ENCODE measurements around the gene DENND1A. TPM values are rescaled to one million over a fixed set of nuclear protein-coding genes. Genes with fewer than 3 reads are reported as not detected.
A peak's percentile ranks its signal among the peaks of the same experiment; 100 is the strongest.

DENND1A gene
- total and polyA plus RNA-seq, 2 experiments from 2014 or later = 13.1 to 28.7 TPM

DNA sequence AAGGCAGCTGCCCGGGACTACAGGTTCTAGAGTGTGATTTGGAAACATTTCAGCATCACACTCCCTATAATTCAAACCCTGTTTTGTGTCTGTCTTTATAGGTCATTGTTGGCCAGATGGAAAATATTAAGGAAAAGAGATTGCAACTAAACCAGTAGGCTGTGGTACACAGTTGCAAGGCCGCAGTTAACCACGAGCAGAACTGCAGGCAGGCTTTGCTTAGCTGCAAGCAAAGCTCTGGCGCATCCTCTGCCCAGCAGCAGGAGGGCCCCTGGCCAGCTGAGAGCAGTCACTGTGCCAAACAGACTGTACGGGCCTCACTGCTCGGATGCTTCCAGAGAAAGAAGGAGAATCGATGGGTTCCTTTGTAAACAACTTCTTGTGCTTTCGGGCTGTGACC is 204.5 kb downstream of the DENND1A start (continued):
- TF ChIP-seq, protein P1, sequence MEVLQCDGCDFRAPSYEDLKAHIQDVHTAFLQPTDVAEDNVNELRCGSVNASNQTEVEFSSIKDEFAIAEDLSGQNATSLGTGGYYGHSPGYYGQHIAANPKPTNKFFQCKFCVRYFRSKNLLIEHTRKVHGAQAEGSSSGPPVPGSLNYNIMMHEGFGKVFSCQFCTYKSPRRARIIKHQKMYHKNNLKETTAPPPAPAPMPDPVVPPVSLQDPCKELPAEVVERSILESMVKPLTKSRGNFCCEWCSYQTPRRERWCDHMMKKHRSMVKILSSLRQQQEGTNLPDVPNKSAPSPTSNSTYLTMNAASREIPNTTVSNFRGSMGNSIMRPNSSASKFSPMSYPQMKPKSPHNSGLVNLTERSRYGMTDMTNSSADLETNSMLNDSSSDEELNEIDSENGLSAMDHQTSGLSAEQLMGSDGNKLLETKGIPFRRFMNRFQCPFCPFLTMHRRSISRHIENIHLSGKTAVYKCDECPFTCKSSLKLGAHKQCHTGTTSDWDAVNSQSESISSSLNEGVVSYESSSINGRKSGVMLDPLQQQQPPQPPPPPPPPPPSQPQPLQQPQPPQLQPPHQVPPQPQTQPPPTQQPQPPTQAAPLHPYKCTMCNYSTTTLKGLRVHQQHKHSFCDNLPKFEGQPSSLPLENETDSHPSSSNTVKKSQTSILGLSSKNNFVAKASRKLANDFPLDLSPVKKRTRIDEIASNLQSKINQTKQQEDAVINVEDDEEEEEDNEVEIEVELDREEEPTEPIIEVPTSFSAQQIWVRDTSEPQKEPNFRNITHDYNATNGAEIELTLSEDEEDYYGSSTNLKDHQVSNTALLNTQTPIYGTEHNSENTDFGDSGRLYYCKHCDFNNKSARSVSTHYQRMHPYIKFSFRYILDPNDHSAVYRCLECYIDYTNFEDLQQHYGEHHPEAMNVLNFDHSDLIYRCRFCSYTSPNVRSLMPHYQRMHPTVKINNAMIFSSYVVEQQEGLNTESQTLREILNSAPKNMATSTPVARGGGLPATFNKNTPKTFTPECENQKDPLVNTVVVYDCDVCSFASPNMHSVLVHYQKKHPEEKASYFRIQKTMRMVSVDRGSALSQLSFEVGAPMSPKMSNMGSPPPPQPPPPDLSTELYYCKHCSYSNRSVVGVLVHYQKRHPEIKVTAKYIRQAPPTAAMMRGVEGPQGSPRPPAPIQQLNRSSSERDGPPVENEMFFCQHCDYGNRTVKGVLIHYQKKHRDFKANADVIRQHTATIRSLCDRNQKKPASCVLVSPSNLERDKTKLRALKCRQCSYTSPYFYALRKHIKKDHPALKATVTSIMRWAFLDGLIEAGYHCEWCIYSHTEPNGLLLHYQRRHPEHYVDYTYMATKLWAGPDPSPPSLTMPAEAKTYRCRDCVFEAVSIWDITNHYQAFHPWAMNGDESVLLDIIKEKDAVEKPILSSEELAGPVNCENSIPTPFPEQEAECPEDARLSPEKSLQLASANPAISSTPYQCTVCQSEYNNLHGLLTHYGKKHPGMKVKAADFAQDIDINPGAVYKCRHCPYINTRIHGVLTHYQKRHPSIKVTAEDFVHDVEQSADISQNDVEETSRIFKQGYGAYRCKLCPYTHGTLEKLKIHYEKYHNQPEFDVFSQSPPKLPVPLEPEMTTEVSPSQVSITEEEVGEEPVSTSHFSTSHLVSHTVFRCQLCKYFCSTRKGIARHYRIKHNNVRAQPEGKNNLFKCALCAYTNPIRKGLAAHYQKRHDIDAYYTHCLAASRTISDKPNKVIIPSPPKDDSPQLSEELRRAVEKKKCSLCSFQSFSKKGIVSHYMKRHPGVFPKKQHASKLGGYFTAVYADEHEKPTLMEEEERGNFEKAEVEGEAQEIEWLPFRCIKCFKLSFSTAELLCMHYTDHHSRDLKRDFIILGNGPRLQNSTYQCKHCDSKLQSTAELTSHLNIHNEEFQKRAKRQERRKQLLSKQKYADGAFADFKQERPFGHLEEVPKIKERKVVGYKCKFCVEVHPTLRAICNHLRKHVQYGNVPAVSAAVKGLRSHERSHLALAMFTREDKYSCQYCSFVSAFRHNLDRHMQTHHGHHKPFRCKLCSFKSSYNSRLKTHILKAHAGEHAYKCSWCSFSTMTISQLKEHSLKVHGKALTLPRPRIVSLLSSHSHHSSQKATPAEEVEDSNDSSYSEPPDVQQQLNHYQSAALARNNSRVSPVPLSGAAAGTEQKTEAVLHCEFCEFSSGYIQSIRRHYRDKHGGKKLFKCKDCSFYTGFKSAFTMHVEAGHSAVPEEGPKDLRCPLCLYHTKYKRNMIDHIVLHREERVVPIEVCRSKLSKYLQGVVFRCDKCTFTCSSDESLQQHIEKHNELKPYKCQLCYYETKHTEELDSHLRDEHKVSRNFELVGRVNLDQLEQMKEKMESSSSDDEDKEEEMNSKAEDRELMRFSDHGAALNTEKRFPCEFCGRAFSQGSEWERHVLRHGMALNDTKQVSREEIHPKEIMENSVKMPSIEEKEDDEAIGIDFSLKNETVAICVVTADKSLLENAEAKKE (CRISPR knock-in tag; IDR thresholded peaks at IDR 0.05) = no peak
- no peak for TF ChIP-seq NANOG (IDR thresholded peaks at IDR 0.05; ENCODE audit: borderline replicate concordance)
- no peak for TF ChIP-seq STAT1 (IDR thresholded peaks at IDR 0.05; ENCODE audit: unreplicated experiment)

DNA sequence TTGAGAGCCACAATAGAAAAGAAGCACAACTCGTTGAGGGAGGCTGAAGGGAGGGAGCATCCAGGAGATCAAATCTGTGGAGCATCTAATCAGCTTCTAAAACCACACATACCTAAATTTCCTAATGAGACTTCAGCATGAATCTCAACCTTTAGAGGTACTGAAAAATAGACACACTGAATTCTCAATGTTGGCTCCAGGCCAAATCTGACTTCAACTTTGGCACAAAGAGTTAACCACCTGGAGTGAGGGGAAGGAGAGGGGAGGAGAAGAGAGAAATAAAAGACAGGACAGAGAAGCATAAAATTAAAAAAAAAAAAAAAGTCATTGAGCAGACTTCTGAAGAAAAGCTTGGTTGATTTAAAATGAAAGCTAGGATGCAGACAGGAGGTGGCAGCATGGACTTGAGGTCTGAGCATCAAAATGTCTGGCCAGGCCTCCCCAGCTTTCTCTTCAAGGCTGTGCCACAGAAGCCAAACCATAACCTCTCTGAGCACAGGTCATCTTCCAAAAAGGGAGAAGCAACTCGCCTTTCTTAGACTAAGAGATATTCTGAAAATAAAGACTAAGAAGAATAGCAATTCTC is 205.6 kb downstream of the DENND1A start:
- Mint-ChIP-seq H3K27ac (no peak overlapping the region), H3K4me1 (peaks cover 10% of the 10 kb centered on the region), H3K9me3 (peaks cover 41% of the 10 kb centered on the region), H3K4me3 (no peak overlapping the region), H3K27me3 (ENCODE audit: insufficient read depth, low read depth, poor library complexity) (peaks cover 6% of the 10 kb centered on the region), H3K36me3 (ENCODE audit: low read depth) (peaks cover 46% of the 10 kb centered on the region)
- Histone ChIP-seq H3K4me3 (no peak overlapping the region), H3K9me2 (ENCODE audit: insufficient read depth) (no peaks in the 10 kb centered on the region), H3F3A (replicated peaks; ENCODE audit: low read depth) (no peaks in the 10 kb centered on the region), H2AFZ (no peak overlapping the region), H3K4me2 (no peak overlapping the region), H3K27me3 (ENCODE audit: insufficient read depth) (no peaks in the 10 kb centered on the region), H3K27ac (ENCODE audit: low read depth) (no peak overlapping the region), H3K36me3 (ENCODE audit: insufficient read depth) (peaks cover 8% of the 10 kb centered on the region; the same call in 1 of the 2 replicates), H3K79me2 (replicated peaks; ENCODE audit: insufficient read depth) (0 out of 2 replicates have a peak, but pooled peaks cover under 1% of the 10 kb centered on the region), H3K4me1 (ENCODE audit: insufficient read depth) (no peaks in the 10 kb centered on the region), H4K20me1 (replicated peaks; ENCODE audit: insufficient read depth) (no peaks in the 10 kb centered on the region)
- TF ChIP-seq NANOG (IDR thresholded peaks at IDR 0.05; ENCODE audit: borderline replicate concordance) (no peak), ZNF114 (CRISPR knock-in tag; IDR thresholded peaks at IDR 0.05) (no peak)
- TF ChIP-seq, protein P2, sequence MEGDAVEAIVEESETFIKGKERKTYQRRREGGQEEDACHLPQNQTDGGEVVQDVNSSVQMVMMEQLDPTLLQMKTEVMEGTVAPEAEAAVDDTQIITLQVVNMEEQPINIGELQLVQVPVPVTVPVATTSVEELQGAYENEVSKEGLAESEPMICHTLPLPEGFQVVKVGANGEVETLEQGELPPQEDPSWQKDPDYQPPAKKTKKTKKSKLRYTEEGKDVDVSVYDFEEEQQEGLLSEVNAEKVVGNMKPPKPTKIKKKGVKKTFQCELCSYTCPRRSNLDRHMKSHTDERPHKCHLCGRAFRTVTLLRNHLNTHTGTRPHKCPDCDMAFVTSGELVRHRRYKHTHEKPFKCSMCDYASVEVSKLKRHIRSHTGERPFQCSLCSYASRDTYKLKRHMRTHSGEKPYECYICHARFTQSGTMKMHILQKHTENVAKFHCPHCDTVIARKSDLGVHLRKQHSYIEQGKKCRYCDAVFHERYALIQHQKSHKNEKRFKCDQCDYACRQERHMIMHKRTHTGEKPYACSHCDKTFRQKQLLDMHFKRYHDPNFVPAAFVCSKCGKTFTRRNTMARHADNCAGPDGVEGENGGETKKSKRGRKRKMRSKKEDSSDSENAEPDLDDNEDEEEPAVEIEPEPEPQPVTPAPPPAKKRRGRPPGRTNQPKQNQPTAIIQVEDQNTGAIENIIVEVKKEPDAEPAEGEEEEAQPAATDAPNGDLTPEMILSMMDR (conservative IDR thresholded peaks at IDR 0.05; ENCODE audit: low read depth in 2 of 2) = peak in 1 of 2 experiments; percentile 46; a peak in 2 of 4 replicates
- TF ChIP-seq, protein P1 (CRISPR knock-in tag; IDR thresholded peaks at IDR 0.05) = no peak
- ATAC-seq (no peak), DNase-seq (ENCODE audit: low spot score) (peak; percentile 13)
